HL-60/S4 treated with retinoic acid at 250 ng/mL for 4 days and 3 days (cell line): ENCODE data around the gene RUSF1.

ENCODE experiments used
- in situ Hi-C: fragments of 300-500 bp; cut with MboI; formaldehyde crosslinking; loops from 2 replicates; pipeline ENCODE4 v1.7.0; 2022; ENCODE audit warnings: low sequenced_read_pairs

RUSF1 gene

GRCh38 chr16:31455601-31456314, 52.4 kb downstream of the RUSF1 start:
- in situ Hi-C loops = loop anchor here (10.0 kb wide), 2 partner anchors 381 to 419 kb away; partner anchors contain the start of genes ZNF267, ZNF646 and ZNF668

GRCh38 chr16:31453255-31454204, 54.7 kb downstream of the RUSF1 start:
- in situ Hi-C loops = loop anchor here (10.0 kb wide), 2 partner anchors 379 to 421 kb away; partner anchors contain the start of genes ZNF267, ZNF646 and ZNF668

- in situ Hi-C loops = loop anchor here (10.0 kb wide), 2 partner anchors 378 to 422 kb away; partner anchors contain the start of genes ZNF267, ZNF646 and ZNF668
Measured at GRCh38 chr16:31452631-31453106, 55.5 kb downstream of the RUSF1 start.

- in situ Hi-C loops = loop anchor here (10.0 kb wide), 2 partner anchors 377 to 423 kb away; partner anchors contain the start of genes ZNF267, ZNF646 and ZNF668
Measured at GRCh38 chr16:31451681-31452351, 56.4 kb downstream of the RUSF1 start.

- in situ Hi-C loops = loop anchor here (10.0 kb wide), 2 partner anchors 376 to 424 kb away; partner anchors contain the start of genes ZNF267, ZNF646 and ZNF668
Measured at GRCh38 chr16:31451201-31451600, 57.0 kb downstream of the RUSF1 start.

- in situ Hi-C loops = loop anchor here (25.0 kb wide), 1 partner anchor 484 kb away; the partner anchor contains the start of gene SETD1A
Measured at GRCh38 chr16:31445931-31446330, 62.3 kb downstream of the RUSF1 start.

GRCh38 chr16:31441956-31442355, 66.2 kb downstream of the RUSF1 start:
- in situ Hi-C loops = loop anchor here (25.0 kb wide), 1 partner anchor 480 kb away; the partner anchor contains the start of gene SETD1A

- in situ Hi-C loops = loop anchor here (25.0 kb wide), 1 partner anchor 478 kb away; the partner anchor contains the start of gene SETD1A
Measured at GRCh38 chr16:31440516-31441184, 67.5 kb downstream of the RUSF1 start.

GRCh38 chr16:31439519-31439918, 68.7 kb downstream of the RUSF1 start:
- in situ Hi-C loops = loop anchor here (25.0 kb wide), 1 partner anchor 477 kb away; the partner anchor contains the start of gene SETD1A
